Measurements from ENCODE around the gene ITM2A.

ITM2A gene

DNA sequence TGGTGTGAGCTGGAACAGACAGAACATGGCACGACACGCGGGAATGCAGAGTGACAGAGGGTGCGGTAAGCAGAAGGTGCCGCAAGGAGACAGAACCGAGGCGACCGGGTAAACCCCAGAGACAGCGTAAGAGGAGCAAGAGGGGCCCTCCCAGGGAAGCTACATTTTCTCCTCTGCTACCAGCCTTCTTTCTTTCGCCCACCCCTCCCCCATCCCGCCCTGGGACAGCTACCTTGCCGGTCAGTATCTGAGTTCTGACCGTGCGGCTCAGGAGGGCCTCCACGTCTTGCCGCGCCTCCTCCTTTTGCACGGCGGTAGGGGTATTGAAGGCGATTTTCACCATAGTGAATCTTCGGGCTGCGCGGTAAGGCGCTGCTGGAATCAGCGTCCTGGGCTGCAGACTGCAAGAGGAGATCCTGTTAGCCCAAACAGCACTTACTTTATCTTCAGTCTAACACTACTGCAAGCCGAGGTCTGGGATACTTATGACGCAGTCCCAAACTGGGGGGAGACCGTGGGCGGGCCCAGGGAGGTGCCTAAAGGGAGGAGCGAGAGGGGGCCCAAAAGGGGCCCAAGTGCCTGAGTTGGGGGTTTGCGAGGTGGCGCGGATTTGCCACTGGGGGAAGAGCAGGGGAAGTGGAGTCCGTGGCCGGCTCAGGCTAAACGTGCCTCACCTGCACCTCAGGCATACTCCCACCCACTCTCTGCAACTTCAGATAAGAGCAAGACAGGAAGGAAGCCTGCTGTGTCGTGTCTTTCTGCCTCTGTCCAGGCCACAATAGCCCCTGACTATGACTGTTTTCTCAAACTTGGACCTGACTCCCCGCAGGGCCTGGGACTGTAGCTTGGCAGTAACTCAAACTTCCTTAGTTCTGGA lies at the start of gene ITM2A:
ITM2A (minus strand) TSS at position 462 of the 877 bp plus-strand sequence; CDS start at position 343, 119 bp downstream.
- DNase-seq (ENCODE audit: low read depth): no peak

DNA sequence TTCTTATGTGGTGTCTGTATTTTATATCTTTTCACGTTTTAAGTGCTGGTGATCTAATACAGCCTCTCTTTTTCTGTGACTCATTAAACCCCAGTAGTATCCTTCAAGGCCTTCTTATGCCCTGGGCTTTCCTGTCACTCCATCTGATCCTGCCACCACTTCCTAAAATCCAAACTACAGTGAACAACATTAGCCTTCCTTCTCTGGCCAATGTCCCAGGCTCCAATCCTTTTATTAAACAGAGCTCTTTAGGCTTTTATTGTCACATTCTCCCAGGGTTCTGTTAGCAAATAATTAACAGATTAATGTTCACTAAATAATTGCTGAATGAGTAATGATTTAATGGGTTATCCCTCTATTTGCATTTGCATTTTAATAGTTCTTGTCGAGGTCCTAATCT lies 47.9 kb upstream of the ITM2A start:
- no peak for DNase-seq (ENCODE audit: low read depth)

DNA sequence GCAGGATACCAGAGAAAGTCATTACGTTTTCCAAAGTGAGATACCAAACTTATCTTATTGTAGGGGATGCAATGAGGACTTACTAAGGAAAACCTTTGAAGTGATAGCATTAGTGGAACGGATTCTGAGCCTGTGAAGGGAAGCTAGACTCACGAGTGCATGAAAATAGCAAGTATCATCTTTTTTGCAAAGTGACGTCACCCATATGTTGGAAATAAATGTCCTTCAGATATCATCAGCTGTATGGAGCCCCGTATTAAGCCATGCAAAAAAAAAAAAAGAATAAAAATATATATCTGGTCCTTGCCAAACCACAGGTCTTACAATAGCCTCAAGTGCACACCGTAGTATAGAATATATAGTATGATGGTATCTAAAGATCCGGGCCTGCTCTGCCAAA lies 46.8 kb upstream of the ITM2A start:
- no peak for DNase-seq (ENCODE audit: low read depth)

DNA sequence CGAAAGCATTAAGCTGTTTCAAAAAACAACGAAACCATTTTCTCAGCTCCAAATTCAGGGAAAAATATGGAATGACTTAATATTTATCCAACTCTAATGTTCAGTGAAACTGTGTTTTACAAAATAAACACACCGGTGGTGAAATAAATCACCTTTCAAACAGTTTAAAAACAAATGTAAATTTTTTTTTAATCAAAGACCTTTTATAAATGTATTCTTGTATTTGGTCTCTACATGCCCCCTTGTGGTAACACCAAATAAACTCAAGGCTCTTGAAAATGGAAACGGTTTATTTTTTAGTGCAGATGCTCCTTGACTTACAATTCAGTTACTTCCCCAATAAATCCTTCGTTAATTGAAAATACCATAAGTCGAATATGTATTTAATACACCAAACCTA lies 45.8 kb upstream of the ITM2A start:
- DNase-seq (ENCODE audit: low read depth): no peak

DNA sequence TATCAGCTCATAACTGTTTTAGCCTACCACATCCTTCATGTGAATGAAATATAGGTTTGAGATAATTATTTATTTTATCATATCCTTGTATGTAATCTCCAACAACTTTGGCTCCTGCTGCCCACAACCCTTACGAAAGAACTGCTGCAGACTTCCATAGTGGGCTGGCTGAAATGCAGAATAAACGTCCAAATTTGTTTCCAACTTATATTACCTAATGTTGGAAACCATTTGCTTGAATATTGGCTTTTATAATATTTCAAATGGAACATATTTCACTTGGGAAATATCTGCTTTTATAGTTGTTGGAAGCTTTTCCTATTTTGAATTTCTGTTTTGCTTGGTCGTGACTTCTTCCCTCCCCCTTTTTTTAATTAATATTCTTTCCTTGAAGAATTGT lies 45.0 kb upstream of the ITM2A start:
- no peak for DNase-seq (ENCODE audit: low read depth)

DNA sequence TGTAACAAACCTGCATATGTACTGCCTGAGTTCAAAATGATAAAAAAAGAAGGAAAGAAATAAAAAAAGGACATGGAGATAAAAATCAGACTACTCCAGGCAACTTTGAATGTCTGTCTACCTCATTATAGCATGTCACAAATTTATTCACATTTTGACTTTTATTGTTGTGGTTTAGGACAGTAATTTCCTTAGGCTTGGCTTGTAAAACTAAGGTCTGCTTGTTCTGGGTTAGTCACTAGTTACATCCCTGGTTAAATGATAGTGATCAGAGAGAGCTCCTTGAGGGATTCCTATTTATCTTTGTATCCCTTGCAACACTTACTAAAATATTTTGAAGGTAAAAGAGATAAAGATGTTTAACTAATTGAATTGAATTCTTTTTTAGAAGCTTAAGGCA lies 42.5 kb upstream of the ITM2A start:
- DNase-seq (ENCODE audit: low read depth): no peak

DNA sequence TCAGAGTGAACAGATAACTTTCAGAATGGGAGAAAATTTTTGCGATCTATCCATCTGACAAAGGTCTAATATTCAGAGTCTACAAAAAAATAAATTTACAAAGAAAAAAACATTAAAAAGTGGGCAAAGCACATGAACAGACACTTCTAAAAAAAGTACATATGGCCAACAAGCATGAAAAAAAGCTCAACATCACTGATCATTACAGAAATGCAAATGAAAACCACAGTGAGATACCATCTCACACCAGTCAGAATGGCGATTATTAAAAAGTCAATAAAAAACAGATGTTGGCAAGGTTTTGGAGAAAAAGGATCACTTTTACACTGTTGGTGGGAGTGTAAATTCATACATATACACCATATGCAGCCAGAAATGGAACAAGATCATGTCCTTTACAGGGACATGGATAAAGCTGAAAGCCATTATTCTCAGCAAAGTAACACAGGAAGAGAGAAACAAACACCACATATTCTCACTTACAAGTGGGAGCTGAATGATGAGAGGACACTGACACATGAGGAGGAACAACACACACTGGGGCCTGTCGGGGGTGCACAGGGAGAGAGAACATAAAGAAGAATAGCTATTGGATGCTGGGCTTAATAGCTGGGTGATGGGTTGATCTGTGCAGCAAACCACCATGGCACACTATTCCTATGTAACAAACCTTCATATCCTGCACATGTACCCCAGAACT lies 41.6 kb upstream of the ITM2A start:
- DNase-seq (ENCODE audit: low read depth): no peak

DNA sequence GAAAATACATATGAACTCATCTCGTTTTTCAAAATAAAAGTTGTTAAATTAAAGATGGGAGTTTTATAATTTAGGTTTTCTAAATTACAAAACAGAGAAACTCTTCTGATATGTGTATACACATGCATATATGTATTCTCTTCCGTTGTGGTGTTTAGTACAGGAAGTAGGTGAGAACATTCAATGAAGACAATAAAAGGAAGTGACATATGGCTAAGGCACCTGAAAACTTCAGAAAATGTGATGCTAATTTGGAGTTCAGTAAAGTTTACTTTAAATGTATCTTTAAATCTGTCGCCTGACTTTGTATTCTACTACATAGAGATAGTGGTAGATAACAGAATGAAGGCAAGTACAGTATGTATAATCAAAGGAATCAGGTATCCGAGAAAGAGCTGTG lies 33.5 kb upstream of the ITM2A start:
- no peak for DNase-seq (ENCODE audit: low read depth)

DNA sequence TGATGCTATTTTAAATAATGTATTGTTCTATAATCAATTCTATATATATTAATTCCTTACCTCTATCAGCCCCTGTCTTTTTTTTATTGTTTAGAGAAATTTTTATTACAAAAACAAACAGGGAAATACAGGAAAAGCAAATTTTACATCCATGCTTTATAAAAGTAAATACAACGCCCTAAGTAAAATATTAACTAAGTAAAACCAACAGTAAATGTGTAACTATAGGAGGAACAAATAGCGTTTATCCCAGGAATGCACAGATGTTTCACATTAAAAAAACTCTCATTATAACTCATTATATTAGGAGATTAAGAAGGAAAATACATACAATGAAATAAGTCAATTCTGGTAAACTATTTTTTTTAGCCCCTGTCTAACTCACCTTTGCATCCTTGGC lies 8.2 kb upstream of the ITM2A start:
- DNase-seq (ENCODE audit: low read depth): no peak

DNA sequence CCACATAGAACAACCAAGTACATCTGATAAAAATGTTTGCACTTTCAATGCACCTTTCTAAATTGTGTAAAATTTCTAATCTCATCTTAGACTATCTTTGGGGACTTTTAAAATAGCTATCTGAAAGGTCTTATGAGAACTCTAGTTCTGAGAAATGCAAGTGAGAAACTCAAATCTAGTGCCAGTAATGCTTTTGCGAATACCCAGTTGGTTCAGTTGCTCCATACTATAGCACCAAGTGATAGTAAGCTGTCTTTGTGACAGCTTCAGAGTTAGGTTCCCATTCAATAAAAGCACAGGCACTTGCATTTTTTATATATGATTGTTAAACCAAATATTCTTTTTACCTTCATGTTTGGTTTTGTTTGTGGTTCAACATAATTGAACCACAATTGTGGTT lies 4.5 kb upstream of the ITM2A start:
- no peak for DNase-seq (ENCODE audit: low read depth)

DNA sequence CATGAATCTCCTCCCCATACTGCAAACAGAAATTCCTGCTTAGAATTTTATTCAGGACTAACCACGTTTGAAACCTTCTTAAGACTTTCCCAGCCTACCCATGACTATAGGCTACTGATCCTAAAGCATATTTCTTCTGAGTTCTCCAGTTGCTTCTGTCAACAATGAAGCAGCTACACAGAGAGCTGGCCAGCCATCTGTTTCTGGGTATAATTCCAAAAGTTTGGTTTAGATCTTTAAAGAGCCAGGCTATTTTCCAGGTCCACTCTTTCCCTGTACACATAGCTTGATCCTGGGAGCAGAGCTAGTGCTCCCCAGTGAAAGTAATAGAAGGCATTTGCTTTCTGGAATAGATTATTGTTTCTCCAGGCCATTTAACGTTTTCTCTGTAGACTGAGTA lies 4.0 kb upstream of the ITM2A start:
- DNase-seq (ENCODE audit: low read depth): no peak

DNA sequence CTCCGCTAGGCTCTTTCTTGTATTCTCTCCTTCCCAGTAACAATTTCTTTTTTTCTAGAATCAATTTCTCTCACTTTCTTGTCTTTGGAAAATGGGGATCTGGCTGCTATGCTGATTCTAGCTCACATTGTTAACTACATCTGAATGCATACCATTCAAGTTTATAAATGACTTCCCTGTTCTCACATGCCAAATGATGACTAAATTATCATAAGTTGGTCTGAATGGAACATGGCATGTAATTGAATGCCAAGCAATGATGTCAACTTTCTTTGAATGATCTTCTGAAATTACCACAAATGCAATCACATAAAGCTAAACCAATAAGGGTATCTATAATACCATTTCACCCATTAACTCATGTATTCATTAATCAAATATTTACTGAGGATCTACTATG lies 2.7 kb upstream of the ITM2A start:
- DNase-seq (ENCODE audit: low read depth): no peak

DNA sequence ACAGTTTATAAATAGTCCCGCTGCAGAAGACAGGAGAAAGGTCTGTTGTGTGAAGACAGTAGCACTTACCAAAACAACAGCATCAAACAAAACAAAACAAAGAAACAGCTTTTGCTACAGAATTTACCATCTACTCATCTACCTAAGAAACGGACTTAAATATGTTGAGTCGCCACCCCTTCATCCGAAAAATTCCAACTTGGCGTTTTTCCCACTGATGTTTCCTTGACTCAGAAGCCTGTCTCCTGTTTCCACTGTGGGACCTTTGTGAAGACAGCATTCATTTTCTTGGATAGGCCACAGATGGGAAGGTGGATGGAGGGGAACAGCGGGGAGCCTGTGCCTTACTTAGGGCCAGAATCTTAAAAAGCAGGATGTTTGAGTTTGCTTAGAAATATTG lies 1.3 kb upstream of the ITM2A start:
- DNase-seq (ENCODE audit: low read depth): no peak

DNA sequence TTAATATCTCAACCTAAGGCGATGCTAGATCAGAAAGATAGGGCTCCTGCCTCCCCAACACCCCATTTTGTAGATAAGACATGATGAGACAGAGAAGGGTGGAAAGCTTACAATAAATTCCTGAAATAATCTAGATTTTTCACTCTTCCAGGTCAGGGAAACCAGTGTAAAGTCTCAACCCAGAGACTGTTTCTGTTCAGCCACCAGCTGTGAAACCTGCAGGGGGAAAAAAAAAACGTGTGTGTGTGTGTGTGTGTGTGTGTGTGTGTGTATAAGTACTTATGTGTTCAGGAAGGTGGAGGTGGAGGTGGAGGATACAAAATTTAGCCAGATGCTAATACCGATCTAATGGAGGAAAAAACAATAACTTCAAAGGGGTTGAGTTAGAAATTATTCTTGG lies 773 bp upstream of the ITM2A start:
- DNase-seq (ENCODE audit: low read depth): no peak

DNA sequence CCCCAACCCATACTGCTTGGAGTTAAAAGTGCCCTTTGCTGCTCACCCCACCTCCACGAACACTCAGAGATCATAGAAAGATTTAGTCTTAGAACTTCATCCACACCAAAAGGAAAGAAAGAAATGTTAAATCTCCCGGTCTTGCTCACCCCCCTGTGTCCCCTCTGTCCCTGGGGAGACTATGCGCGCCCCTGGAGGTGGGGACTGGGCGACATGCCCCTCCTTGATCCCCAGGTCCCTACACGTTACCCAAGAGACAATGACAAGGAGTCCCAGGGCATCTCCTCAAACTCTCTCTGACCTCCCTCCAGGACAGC lies 620 bp downstream of the ITM2A start:
- no peak for DNase-seq (ENCODE audit: low read depth)

DNA sequence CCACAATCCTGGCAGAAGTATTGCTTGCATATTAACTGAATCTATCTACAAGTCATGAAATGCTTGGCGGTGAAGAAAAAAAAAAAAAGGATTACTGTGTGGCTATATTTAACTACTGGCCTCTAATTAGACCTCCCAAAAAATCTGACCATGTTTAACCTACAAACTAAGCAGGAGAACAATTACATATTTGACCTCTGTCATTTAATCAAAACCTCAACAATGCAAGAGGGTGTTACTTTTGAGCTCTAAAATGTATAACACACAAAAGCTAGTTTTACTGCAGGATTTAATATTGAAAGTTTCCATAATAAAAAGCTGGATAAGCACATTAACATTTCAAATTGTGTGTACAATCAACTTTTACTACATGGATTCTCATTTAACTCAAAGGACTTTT lies 1.5 kb downstream of the ITM2A start:
- no peak for DNase-seq (ENCODE audit: low read depth)

DNA sequence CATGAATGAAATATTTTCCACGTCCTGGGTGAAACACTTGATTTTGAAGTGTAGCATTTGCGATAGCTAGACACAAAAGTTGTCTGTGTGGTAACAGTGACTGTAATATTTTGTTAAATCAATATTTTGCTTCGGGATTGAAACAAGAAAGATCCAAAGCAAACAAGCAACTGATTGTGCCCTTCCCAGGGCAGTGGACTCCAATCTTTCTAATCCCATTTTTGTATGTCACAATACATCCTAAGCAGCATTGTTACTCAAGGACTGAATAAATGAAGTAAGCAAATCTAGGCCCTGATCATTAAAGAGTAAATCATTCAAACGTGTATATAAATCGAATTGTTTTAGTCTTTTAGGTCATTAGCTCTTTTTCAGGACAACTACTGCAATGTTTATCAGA lies 2.8 kb downstream of the ITM2A start:
- no peak for DNase-seq (ENCODE audit: low read depth)

DNA sequence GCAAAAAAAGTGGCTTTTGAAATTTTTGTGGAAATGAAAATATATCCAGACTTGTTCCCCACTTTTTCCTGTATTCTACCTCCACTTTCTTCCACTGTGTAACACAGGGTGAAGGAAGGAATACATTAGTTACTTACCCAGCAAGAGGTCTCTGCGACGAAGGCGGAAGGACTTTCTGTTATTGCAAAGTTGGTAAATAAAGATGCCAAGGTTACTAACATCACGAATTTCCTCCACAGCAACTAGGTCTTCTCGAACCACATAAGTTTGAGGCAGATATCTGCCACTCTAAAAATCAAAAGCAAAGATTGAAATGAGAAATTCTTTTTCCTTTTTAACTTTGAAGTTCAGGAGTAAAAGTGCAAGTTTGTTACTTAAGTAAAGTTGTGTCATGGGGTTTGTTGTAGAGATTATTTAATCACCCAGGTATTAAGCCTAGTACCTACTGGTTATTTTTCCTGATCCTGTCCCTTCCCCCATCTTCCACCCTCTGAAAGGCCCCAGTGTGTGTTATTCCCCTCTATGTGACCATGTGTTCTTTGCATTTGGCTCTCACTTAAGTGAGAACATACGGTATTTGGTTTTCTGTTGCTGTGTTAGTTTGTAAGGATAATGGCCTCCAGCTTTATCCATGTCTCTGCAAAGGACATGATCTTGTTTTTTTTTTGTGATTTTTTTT lies 5.8 kb downstream of the ITM2A start:
- no peak for DNase-seq (ENCODE audit: low read depth)

DNA sequence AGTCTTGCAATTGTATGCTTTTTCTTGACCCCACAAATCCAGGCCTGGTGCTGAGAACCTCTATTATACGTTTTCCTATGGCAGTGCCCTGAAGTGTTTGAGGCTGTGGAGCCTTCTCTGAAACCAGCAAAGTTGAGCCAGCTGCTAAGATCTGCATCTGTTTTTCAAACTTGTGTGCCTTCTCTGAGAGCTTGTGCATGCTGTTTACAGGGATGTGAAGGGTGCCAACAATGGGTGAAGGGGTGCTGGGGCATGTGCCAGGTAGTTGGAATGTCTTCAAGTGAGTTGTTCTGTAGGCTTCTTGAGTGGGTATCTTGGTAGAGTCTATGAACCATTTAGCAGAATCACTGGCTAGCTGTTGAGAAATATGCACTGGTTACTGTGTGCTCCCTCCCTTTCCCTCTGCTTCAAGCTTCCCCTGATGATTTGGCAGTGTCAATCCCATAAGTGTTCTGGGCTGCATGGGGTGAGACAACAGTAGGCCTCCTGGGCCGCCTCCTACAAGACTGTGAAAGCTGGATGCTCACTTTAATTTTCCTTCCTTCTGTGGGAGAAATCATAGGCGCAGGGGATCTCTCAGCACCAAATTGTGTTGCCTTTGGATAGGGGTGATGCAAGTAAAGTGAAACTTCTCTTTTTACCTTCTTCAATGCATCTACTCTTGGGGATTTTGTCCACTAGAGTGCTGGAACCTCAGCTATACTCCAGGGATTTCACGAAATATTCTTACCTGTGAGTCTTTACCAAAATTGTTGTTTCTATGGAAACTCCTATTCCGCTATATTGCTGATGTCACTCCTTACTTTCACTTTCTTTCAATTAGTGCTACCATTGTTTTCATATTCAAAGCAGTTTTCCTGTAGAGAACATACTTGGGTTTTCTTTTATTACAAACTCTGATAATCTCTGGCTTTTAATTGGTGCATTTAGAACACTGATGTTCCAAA lies 30.0 kb downstream of the ITM2A start:
- DNase-seq (ENCODE audit: low read depth): no peak

DNA sequence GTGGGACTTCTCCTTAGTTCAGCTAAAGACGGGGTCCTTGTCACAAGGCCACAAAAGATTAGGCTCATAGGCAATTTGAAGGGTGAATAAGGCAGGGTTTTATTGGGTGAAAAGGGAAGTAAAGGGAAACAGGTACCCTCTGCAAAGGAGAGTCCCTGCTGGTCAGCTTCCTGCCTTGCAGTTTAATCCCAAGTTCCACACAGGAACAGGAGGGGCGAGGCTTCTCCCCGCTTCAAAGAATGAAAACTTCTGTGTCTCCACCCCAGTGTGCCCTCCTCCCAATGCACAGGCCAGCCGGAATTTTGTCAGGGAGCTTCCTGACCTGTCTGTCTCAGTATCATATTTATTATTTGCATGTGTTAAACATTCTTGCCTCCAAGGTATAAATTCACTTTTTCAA lies 37.1 kb downstream of the ITM2A start:
- no peak for DNase-seq (ENCODE audit: low read depth)

DNA sequence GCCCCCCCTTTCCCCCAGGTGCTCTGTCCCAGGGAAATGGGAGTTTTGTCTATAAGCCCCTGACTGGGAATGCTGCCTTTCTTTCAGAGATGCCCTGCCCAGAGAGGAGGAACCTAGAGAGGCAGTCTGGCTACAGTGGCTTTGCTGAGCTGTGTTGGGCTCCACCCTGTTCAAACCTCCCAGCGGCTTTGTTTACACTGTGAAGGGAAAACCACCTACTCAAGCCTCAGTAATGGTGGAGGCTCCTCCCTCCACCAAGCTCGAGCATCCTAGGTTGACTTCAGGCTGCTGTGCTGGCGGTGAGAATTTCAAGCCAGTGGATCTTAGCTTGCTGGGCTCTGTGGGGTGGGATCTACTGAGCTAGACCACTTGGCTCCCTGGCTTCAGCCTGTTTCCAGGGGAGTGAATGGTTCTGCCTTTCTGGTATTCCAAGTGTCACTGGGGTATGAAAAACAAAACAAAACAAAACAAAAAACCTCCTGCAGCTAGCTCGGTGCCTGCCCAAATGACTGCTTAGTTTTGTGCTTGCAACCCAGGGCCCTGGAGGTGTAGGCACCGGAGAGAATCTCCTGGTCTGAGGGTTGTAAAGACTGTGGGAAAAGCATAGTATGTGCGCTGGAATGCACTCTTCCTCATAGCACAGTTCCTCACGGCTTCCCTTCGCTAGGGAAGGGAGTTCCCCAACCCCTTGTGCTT lies 41.7 kb downstream of the ITM2A start:
- DNase-seq (ENCODE audit: low read depth): no peak

Measured in GM04504 (cell line).